ENCODE results near the gene ADGRB3. TPM values are rescaled to one million over a fixed set of nuclear protein-coding genes. Genes with fewer than 3 reads are reported as not detected.
"Not testable (repeated sequence)": the region's sequence is repeated elsewhere in the genome, so short reads cannot be mapped to it uniquely, and the experiment has no call there.

Gene ADGRB3
- total RNA-seq, 1 donor from 2014 or later, result 14.9 TPM

DNA sequence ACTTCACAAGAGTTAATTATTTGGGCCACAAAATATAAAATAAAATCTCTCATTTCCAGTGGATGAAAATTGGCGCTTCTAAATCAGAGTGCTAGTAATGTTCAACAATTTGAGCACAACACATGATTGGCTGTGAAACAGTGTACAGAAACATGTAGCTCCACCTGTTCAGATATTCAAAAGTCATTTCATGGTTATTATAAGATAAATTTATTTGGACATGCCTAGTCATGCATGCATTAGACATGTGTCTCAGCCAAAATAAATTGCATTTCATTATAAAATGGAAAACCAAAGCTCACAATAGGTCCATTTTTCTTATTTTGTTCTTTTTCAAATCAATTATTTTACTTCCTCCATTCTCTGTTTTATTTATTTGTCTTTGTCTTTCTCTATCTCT is 786.9 kb downstream of the ADGRB3 start:
- DNase-seq (ENCODE audit: low spot score in 2 of 2, unreplicated experiment in 2 of 2), result no peak
- TF ChIP-seq, protein P1, sequence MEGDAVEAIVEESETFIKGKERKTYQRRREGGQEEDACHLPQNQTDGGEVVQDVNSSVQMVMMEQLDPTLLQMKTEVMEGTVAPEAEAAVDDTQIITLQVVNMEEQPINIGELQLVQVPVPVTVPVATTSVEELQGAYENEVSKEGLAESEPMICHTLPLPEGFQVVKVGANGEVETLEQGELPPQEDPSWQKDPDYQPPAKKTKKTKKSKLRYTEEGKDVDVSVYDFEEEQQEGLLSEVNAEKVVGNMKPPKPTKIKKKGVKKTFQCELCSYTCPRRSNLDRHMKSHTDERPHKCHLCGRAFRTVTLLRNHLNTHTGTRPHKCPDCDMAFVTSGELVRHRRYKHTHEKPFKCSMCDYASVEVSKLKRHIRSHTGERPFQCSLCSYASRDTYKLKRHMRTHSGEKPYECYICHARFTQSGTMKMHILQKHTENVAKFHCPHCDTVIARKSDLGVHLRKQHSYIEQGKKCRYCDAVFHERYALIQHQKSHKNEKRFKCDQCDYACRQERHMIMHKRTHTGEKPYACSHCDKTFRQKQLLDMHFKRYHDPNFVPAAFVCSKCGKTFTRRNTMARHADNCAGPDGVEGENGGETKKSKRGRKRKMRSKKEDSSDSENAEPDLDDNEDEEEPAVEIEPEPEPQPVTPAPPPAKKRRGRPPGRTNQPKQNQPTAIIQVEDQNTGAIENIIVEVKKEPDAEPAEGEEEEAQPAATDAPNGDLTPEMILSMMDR (IDR thresholded peaks at IDR 0.05; ENCODE audit: unreplicated experiment), result no peak
- Mint-ChIP-seq H3K9me3 (no peaks in the 10 kb centered on the region), H3K27ac (no peak overlapping the region), H3K36me3 (no peaks in the 10 kb centered on the region), H3K4me3 (no peak overlapping the region), H3K27me3 (ENCODE audit: low read depth) (no peaks in the 10 kb centered on the region), H3K4me1 (no peaks in the 10 kb centered on the region)

DNA sequence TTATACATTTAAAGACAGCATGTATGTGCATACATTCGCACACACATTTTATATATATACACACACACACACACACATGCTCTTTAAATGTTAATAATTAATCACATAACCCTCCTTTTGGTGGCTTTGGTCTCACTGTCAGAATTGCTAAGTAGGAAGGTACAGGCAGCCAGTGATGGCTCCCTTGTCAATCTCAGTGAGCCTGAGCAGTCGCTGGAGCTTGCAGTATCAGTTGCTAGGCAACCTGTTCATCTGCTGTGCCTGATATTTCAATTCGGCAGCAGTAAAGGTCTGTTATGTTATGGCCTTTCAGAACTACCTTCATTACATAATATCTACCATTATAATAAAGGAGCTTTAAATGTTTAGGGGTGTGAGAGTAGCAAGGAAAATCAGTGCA is 787.4 kb downstream of the ADGRB3 start:
- H3K27ac Mint-ChIP-seq, result no peak overlapping the region
- H3K36me3 Mint-ChIP-seq, result no peaks in the 10 kb centered on the region
- H3K4me3 Mint-ChIP-seq, result no peak overlapping the region
- no peak for DNase-seq (ENCODE audit: low spot score in 2 of 2, unreplicated experiment in 2 of 2)
- H3K4me1 Mint-ChIP-seq, result no peaks in the 10 kb centered on the region
- H3K27me3 Mint-ChIP-seq (ENCODE audit: low read depth), result no peaks in the 10 kb centered on the region
- TF ChIP-seq, protein P1 (IDR thresholded peaks at IDR 0.05; ENCODE audit: unreplicated experiment), result no peak
- H3K9me3 Mint-ChIP-seq, result no peaks in the 10 kb centered on the region

DNA sequence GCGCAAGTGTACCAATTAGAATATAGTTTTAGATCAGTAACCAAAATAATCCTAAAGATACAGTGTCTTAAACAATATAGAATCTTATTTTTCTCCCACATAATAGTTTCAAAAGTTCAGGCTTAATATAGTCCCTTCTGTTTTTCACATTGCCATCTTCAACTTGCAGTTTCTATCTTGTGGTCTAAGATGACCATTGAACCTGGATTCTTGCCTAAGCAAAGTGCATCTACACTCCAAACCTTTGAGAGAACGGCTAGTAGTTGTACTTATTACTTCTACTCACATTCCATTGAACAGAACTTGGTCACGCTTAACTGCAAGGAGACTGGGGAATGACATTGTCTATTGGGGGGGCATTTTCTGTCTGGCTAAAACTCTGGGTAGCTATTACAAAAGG is 788.7 kb downstream of the ADGRB3 start:
- Mint-ChIP-seq H3K4me3 (no peak overlapping the region), H3K36me3 (no peaks in the 10 kb centered on the region)

DNA sequence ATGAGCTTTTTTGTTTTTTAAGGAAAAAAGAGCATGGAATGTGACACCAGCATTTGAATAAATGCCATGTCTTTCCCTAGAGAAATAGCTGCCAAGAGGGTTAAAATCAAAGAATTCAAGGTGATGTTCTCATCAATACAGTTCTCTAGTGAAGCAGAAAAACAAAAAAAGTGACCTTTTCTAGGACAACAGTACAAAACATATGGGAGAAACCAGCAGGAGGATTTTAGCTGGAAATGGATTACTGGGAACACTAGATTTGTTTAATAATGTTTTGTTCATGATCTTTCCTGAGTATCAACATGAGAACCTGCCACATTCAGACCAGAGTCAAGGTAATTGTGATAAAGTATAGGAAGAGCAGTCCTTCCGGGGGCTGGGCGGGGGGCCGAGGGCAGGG is 789.5 kb downstream of the ADGRB3 start:
- H3K27ac Mint-ChIP-seq, result no peak overlapping the region
- H3K4me3 Mint-ChIP-seq, result no peak overlapping the region
- no peaks in the 10 kb centered on the region for H3K9me3 Mint-ChIP-seq
- no peak for DNase-seq (ENCODE audit: low spot score in 2 of 2, unreplicated experiment in 2 of 2)
- no peaks in the 10 kb centered on the region for H3K27me3 Mint-ChIP-seq (ENCODE audit: low read depth)
- no peaks in the 10 kb centered on the region for H3K36me3 Mint-ChIP-seq
- H3K4me1 Mint-ChIP-seq, result no peaks in the 10 kb centered on the region
- TF ChIP-seq, protein P1 (IDR thresholded peaks at IDR 0.05; ENCODE audit: unreplicated experiment), result no peak

More for the DNA sequence above, 788.7 kb downstream of the ADGRB3 start:
- DNase-seq (ENCODE audit: low spot score in 2 of 2, unreplicated experiment in 2 of 2), result no peak
- Mint-ChIP-seq H3K9me3 (no peaks in the 10 kb centered on the region), H3K27ac (no peak overlapping the region), H3K4me1 (no peaks in the 10 kb centered on the region), H3K27me3 (ENCODE audit: low read depth) (no peaks in the 10 kb centered on the region)
- TF ChIP-seq, protein P1 (IDR thresholded peaks at IDR 0.05; ENCODE audit: unreplicated experiment), result no peak

DNA sequence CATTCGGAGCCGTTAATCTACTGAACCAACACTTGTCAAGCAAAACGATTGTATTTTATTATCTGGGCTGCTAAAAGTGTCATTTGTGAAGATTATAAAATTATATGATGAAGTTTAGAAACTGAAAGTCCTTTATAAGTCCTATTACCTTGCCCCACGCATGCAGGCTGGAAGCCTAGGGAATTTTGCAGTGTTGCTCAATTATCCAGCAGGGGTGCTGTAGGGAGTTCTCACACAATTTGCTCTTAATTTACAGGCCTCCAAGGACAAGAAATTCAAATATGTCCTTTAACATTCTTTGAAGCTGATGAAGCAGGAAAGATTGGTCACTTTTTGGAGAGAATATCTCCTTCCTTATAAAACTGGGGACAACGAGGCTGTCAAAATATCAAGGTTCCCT is 792.8 kb downstream of the ADGRB3 start:
- no peaks in the 10 kb centered on the region for H3K36me3 Mint-ChIP-seq
- H3K4me3 Mint-ChIP-seq, result no peak overlapping the region
- H3K9me3 Mint-ChIP-seq, result peaks cover 9% of the 10 kb centered on the region
- H3K27ac Mint-ChIP-seq, result no peak overlapping the region
- DNase-seq (ENCODE audit: low spot score in 2 of 2, unreplicated experiment in 2 of 2), result no peak
- no peaks in the 10 kb centered on the region for H3K4me1 Mint-ChIP-seq
- TF ChIP-seq, protein P1 (IDR thresholded peaks at IDR 0.05; ENCODE audit: unreplicated experiment), result no peak
- H3K27me3 Mint-ChIP-seq (ENCODE audit: low read depth), result no peaks in the 10 kb centered on the region

DNA sequence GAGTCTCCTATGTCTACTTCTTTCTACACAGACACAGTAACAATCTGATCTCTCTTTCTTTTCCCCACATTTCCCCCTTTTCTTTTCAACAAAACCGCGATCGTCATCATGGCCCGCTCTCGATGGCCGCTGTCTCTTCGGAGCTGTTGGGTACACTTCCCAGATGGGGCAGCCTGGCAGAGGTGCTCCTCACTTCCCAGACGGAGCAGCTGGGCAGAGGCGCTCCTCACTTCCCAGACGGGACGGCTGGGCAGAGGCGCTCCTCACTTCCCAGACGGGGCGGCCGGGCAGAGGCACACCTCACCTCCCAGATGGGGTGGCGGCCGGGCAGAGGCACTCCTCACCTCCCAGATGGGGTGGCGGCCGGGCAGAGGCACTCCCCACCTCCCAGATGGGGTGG is 797.1 kb downstream of the ADGRB3 start:
- H3K9me3 Mint-ChIP-seq; H3K4me1 Mint-ChIP-seq; H3K4me3 Mint-ChIP-seq; H3K27me3 Mint-ChIP-seq (ENCODE audit: low read depth); DNase-seq (ENCODE audit: low spot score in 2 of 2, unreplicated experiment in 2 of 2); H3K36me3 Mint-ChIP-seq; H3K27ac Mint-ChIP-seq: not testable (repeated sequence)

DNA sequence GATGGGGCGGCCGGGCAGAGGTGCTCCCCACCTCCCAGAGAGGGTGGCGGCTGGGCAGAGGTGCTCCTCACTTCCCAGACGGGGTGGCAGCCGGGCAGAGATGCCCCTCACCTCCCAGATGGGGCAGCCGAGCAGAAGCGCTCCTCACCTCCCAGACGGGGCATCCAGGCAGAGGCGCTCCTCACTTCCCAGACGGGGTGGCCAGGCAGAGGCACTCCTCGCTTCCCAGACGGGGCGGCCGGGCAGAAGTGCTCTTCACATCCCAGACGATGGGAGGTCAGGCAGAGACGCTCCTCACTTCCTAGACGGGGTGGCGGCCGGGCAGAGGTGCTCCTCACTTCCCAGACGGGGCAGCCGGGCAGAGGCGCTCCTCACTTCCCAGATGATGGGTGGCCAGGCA is 798.0 kb downstream of the ADGRB3 start:
- not testable (repeated sequence) for H3K9me3 Mint-ChIP-seq; H3K36me3 Mint-ChIP-seq; DNase-seq (ENCODE audit: low spot score in 2 of 2, unreplicated experiment in 2 of 2); H3K4me1 Mint-ChIP-seq; H3K27ac Mint-ChIP-seq; H3K27me3 Mint-ChIP-seq (ENCODE audit: low read depth); H3K4me3 Mint-ChIP-seq

Data from mesothelial cell of epicardium (in vitro differentiated cells).